Cardiac muscle cell (in vitro differentiated cells and primary cell): ENCODE results near the gene ATG4A. TPM values are rescaled to one million over a fixed set of nuclear protein-coding genes. Genes with fewer than 3 reads are reported as not detected.

Source experiments
- DNase-seq, 2 donors: peaks; one replicate each; pipeline versions ENCODE4 v3.0.0 to v3.0.0-alpha.2; 2010 to 2017; ENCODE audit warnings: low read depth in 1 of 2, low spot score in 1 of 2
- H3K27ac ChIP-seq: fragments of 200-600 bp; sonication (generic); 2 replicates; pipeline ENCODE4 v1.5.1; 2016
- H3K27me3 ChIP-seq: fragments of 200-600 bp; sonication (generic); 2 replicates; pipeline ENCODE4 v1.6.0; 2016; ENCODE audit warnings: control low read depth
- H3K36me3 ChIP-seq: fragments of 200-600 bp; sonication (generic); 2 replicates; pipeline ENCODE4 v1.5.1; 2016; ENCODE audit warnings: control low read depth
- H3K4me1 ChIP-seq: fragments of 200-600 bp; sonication (generic); 2 replicates; pipeline ENCODE4 v1.8.1; 2017; ENCODE audit warnings: low read depth, mild to moderate bottlenecking, mixed run types
- H3K4me3 ChIP-seq: fragments of 200-600 bp; sonication (generic); 2 replicates; pipeline ENCODE4 v1.5.1; 2016; ENCODE audit warnings: mild to moderate bottlenecking
- H3K9me3 ChIP-seq: fragments of 200-600 bp; sonication (generic); 2 replicates; pipeline ENCODE4 v1.5.1; 2017; ENCODE audit warnings: low read depth, mild to moderate bottlenecking, control low read depth
- CTCF ChIP-seq: IDR thresholded peaks from 2 replicates; pipeline ENCODE4 v1.5.1; 2012; ENCODE audit warnings: low read depth, mild to moderate bottlenecking, low read length
- polyA plus RNA-seq: library from polyadenylated mRNA; unstranded; fragments of >200 nt; fragmentation: Nextera tagmentation; extraction: Ambion mirVana; gene quantifications from 2 replicates; pipeline ENCODE4 v1.2.1, GENCODE V29; 2016
- total RNA-seq: library from RNA; depleted of rRNA; stranded (reverse); fragments of >200 nt; gene quantifications from 2 replicates; pipeline ENCODE4 v1.2.3, GENCODE V29; 2016

Gene ATG4A
- total and polyA plus RNA-seq, 2 experiments from 2014 or later = 13.0 to 29.5 TPM

DNA sequence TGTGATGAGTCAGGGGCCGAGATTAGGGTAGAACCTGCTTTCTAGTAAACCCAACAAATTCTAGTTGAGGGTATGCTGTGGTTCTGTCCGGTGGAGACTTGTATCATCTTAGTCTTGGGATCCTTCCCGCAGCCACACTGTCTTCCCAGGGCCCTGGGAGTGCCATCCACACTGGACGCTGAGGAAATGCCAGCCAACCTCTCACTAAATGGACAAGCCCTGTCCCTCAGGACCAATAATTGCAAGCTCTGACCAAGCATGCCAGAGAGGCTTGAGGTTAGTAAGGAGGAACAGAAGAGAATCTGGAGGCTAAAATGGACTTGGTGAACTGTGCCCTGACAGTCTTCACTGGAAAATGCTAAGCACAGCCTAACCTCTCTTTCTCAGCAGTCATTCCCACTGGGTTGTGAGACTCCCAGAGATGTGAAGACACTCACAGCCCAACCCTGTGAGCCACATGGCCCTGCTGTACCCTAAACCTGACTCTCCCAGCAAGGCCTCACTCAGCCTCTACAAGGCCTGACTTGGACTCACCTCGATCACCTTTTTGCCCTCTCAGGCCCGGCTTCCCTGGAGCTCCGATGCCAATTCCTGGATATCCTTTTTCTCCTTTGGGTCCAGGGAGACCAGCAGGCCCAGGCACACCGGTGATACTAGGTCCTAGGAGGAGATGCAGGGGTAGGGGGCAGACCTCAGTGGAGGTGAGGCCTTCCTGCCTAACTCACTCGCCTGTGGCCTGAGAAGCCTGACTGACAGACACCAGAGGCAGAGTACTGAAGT lies 77.6 kb downstream of the ATG4A start:
- Histone ChIP-seq H3K27ac (no peak overlapping the region), H3K9me3 (no peaks in the 10 kb centered on the region), H3K36me3 (peaks cover 5% of the 10 kb centered on the region), H3K4me3 (no peak overlapping the region), H3K27me3 (no peaks in the 10 kb centered on the region), H3K4me1 (no peaks in the 10 kb centered on the region)
- no peak for DNase-seq
- TF ChIP-seq CTCF = no peak

- no peak for DNase-seq
- Histone ChIP-seq H3K27ac (no peak overlapping the region), H3K9me3 (no peaks in the 10 kb centered on the region), H3K36me3 (peaks cover 8% of the 10 kb centered on the region), H3K4me3 (no peak overlapping the region), H3K27me3 (no peaks in the 10 kb centered on the region), H3K4me1 (no peaks in the 10 kb centered on the region)
- TF ChIP-seq CTCF = no peak
These were observed 78.2 kb downstream of the ATG4A start for GRCh38 chrX:108169768-108170167.

DNA sequence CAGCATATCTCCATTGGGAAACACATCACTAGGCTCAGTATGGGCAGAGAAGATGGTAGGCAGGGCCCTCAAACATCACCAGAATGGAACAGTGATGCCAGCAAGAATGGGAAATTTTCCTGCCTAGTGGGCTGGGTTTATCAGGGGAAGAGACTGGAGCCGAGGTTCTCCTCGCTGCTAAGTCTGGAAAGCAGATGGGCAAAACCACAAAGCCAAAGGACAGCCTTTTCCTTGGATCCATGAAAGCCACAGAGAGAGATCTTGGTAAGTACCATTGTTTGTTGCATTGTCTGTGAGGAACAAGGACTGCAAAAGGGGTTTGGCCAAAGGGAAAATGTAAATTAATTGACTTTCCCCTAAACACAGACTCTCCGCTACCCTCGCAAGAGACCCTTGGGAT lies 80.1 kb downstream of the ATG4A start:
- DNase-seq = no peak
- no peak overlapping the region for H3K27ac ChIP-seq
- no peaks in the 10 kb centered on the region for H3K9me3 ChIP-seq
- no peak overlapping the region for H3K4me3 ChIP-seq
- no peaks in the 10 kb centered on the region for H3K27me3 ChIP-seq
- peaks cover 10% of the 10 kb centered on the region for H3K36me3 ChIP-seq
- H3K4me1 ChIP-seq = no peaks in the 10 kb centered on the region
- TF ChIP-seq CTCF = no peak

- H3K9me3 ChIP-seq = no peaks in the 10 kb centered on the region
- no peak overlapping the region for H3K4me3 ChIP-seq
- no peak for DNase-seq
- H3K27ac ChIP-seq = no peak overlapping the region
- H3K27me3 ChIP-seq = no peaks in the 10 kb centered on the region
- no peak for TF ChIP-seq CTCF
- no peaks in the 10 kb centered on the region for H3K4me1 ChIP-seq
- H3K36me3 ChIP-seq = peaks cover 10% of the 10 kb centered on the region
These were observed 82.3 kb downstream of the ATG4A start for GRCh38 chrX:108173874-108174273.

DNA sequence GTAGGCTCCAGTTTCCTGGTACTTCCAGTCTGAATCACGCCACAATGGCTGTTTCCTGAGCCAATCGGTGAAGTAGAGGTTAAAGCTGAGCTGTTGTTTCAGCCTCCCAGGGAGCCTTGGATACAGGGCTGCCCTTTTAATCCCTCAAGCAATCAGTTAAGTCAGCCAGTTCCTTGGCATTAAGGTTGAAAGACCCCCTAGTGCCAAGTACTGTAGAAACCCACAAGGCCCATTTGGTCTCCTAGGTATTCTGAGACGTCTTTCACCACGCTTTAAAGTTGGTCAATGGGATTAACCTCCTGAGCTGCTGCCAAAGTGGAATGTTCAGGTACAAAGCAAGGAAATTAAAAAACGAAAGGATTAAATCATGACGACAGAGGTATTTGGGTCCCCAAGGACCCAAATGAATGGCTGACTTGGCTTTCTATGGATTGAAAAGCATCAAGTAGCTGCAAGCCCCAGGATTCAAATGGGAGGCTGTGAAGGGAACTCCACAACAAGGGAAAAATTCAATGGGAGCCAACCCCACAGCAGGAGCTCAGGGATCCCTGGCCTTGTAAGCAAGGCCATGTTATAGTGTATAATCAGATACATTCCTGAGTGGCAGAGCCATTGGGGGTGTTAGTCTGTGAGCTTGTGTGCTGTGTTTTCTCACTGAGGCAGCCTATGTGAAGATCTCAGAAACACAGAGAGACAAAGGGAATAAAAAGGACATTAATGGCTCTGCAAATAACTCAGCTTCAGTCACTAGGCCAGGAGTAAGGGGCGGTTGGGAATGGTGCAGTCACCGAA lies 86.0 kb downstream of the ATG4A start:
- Histone ChIP-seq H3K4me1 (no peaks in the 10 kb centered on the region), H3K27ac (no peak overlapping the region), H3K4me3 (no peak overlapping the region), H3K36me3 (peaks cover 5% of the 10 kb centered on the region), H3K9me3 (no peaks in the 10 kb centered on the region), H3K27me3 (no peaks in the 10 kb centered on the region)
- TF ChIP-seq CTCF = no peak
- DNase-seq = no peak
